LoVo (cell line): Measurements from ENCODE around the gene PCDH7.
A peak's percentile ranks its signal among the peaks of the same experiment; 100 is the strongest.

ENCODE experiments used
- DNase-seq: peaks from one replicate; pipeline ENCODE4 v3.0.0-alpha.2; 2016; ENCODE audit warnings: low spot score

PCDH7 gene

GRCh38 chr4:30720021-30720660, at the start of gene PCDH7:
Gene PCDH7, plus strand, starts transcription at chr4:30720369. Its CDS starts 1,054 bp downstream, at chr4:30721423.
- no peak for DNase-seq

GRCh38 chr4:30671926-30672448, 48.2 kb upstream of the PCDH7 start:
- DNase-seq, result no peak

- no peak for DNase-seq
Measured at GRCh38 chr4:30696191-30696590, 24.0 kb upstream of the PCDH7 start.

- peak; percentile 47 for DNase-seq
Measured at GRCh38 chr4:30714408-30715031, 5.6 kb upstream of the PCDH7 start.

GRCh38 chr4:30716158-30716557, 4.0 kb upstream of the PCDH7 start:
- DNase-seq, result no peak

- no peak for DNase-seq
Measured at GRCh38 chr4:30716681-30717207, 3.4 kb upstream of the PCDH7 start.

- DNase-seq, result no peak
Measured at GRCh38 chr4:30717208-30718020, 2.8 kb upstream of the PCDH7 start.

GRCh38 chr4:30718021-30718542, 2.1 kb upstream of the PCDH7 start:
- no peak for DNase-seq

GRCh38 chr4:30718641-30719453, 1.3 kb upstream of the PCDH7 start:
- no peak for DNase-seq

- DNase-seq, result no peak
Measured at GRCh38 chr4:30719454-30720020, 632 bp upstream of the PCDH7 start.

GRCh38 chr4:30720661-30721184, 554 bp downstream of the PCDH7 start:
- no peak for DNase-seq

GRCh38 chr4:30721185-30722091, 1.3 kb downstream of the PCDH7 start:
- no peak for DNase-seq

GRCh38 chr4:30722092-30722358, 1.9 kb downstream of the PCDH7 start:
- no peak for DNase-seq

- DNase-seq, result no peak
Measured at GRCh38 chr4:30722359-30723200, 2.4 kb downstream of the PCDH7 start.

- no peak for DNase-seq
Measured at GRCh38 chr4:30723201-30723955, 3.2 kb downstream of the PCDH7 start.

- DNase-seq, result no peak
Measured at GRCh38 chr4:30724247-30724646, 4.1 kb downstream of the PCDH7 start.

GRCh38 chr4:30725562-30725961, 5.4 kb downstream of the PCDH7 start:
- DNase-seq, result no peak

- DNase-seq, result no peak
Measured at GRCh38 chr4:30726090-30726675, 6.0 kb downstream of the PCDH7 start.
